Stimulated activated CD4-positive, alpha-beta T cell treated with anti-CD3 and anti-CD28 coated beads, Interleukin-15, amount 100 ng/mL, for 24 hours (primary cell): ENCODE results near the gene FAF1.
"Not testable (repeated sequence)": the region's sequence is repeated elsewhere in the genome, so short reads cannot be mapped to it uniquely, and the experiment has no call there.

ENCODE experiments used
- DNase-seq: peaks from one replicate; pipeline ENCODE4 v3.0.0-alpha.2; 2020

FAF1 gene

GRCh38 chr1:50527987-50528320, 432.1 kb downstream of the FAF1 start:
- DNase-seq = not testable (repeated sequence)

DNA sequence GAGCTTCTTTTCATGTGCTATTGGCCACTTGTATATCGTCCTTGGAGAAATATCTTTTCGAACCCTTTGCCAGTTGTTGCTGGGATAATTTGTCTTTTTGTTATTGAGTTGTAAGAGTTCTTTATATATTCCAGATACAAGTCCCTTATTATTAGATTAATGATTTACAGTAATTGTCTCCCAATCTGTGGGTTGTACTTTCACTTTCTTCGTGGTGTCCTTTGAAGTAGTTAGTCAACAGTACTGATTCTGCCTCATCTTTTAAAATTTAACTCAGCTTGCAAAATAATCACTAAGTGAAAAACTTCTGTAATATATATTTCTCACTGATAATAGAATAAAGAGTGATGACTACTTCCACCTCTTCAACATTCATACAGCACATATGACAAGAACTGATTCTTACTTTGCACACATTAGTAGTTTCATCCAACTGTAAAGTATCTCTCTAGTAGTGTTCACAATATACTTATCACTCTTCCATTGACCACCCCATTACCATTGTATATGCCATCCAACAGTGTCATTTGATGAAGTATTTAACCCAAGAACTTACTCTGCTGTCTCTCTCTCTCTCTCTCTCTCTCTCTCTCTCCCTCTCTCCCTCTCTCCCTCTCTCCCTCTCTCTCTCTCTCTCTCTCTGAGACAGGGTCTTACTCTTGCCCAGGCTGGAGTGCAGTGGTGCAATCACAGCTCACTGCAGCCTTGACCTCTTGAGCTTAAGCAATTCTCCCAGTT, 432.6 kb downstream of the FAF1 start:
- no peak for DNase-seq

- no peak for DNase-seq
Measured at GRCh38 chr1:50526431-50526830, 433.6 kb downstream of the FAF1 start.

DNA sequence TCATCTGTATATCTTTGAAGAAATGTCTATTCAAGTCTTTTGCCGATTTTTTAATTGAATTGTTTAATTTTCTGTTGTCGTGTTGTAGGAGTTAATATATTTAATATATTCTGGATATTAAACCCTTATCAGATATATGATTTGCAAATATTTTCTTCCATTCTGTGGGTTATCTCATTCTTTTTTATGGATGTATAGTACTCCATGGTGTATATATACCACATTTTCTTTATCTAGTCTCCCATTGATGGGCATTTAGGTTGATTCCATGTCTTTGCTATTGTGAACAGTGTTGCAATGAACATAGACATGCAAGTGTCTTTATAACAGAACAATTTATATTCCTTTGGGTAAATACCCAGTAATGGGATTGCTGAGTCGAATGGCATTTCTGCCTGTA, 436.5 kb downstream of the FAF1 start:
- no peak for DNase-seq

- no peak for DNase-seq
Measured at GRCh38 chr1:50522691-50523342, 437.2 kb downstream of the FAF1 start.

DNA sequence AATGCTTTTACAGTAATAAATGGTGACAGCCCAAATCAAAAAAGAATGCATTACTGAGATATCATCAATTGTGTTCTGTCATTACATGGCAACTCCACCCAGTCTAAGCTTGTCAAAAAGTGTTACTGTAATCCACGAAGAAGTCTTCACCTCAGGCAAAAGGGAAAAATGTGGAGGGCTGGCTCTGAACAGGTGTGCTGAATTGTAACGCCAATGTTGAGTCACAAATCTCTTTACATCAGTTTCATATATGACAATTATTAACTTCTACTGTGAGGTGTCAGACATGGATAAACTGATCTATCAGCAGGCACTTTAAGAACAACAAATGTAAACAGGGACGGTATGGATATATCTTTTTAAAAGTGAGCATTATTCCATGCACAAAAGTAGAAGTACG, 438.4 kb downstream of the FAF1 start:
- DNase-seq = no peak

- DNase-seq = no peak
Measured at GRCh38 chr1:50517488-50517887, 442.6 kb downstream of the FAF1 start.

DNA sequence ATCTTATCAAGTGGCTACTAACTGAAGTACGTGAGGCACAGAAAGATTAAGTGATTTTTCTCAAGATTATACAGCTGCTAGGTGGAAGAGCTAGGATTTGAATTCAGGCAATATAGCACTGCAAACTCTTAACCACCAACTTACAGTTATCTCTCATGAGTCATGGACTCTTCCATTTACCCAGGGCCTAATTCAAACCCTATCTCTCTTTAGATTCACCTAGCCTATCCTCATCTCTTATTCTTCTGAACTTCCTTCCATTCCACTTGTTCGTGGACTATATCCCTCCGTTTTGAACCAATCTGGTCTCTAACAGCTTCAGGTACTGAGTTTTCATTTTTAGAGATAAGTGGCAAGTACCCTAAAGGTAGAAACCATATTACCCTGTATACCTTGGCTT, 444.0 kb downstream of the FAF1 start:
- DNase-seq = no peak

DNA sequence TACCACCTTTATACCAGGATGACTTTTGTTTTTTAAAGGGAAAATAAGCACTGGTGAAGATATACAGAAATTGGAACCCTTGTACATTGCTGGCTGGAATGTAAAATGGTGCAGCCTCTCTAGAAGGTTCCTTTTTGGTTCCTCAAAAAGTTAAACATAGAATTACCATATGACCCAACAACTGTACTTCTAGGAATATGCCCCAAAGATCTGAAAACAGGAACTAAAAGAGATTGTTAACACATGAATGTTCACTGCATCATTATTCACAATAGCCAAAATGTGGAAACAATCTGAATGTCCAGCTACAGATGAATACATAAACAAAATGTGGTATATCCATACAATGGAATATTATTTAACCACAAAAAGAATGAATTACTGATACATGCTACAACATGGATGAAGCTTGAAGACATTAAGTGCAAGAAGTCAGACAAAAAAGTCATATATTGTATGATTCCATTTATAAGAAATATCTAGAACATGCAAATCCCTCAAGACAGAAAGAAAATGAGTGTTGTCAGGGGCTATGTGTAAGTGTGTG, 452.0 kb downstream of the FAF1 start:
- no peak for DNase-seq

DNA sequence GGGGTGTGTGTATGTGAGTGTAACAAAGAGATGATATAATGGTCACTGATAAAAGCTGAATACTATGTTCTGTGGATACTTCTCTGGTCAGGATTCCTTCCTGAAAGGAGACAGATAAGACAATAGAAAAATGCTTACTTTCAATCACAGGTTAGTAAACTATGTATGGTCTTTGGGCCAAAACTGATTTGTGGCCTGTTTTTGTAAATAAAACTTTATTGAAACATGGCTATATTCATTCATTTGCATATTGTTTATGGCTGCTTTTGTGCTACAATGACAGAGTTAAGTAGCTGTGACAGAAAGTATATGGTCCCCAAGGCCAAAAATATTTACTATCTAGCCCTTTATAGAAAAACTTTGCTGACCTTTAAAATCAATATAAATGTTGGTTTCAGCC, 454.6 kb downstream of the FAF1 start:
- no peak for DNase-seq

DNA sequence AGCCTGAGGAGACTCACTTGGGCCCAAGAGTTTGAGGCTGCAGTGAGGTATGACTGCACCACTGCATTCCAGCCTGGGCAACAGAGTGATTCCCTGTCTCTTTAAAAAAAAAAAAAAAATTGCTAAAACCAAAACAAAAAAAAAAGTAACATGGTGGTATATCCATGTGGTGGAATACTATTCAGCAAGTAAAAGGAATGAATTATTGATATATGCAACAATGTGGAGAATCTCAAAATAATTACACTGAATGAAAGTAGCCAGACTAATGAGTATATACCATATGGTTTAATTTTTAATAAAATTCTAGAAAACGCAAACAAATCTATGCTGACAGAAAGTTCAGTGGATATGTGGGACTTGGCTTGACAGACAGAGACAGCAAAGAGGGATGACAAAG, 456.6 kb downstream of the FAF1 start:
- no peak for DNase-seq

GRCh38 chr1:50502147-50502546, 457.9 kb downstream of the FAF1 start:
- no peak for DNase-seq

- no peak for DNase-seq
Measured at GRCh38 chr1:50497007-50497406, 463.1 kb downstream of the FAF1 start.

GRCh38 chr1:50493710-50494109, 466.4 kb downstream of the FAF1 start:
- DNase-seq = no peak

GRCh38 chr1:50492142-50492541, 467.9 kb downstream of the FAF1 start:
- DNase-seq = no peak

DNA sequence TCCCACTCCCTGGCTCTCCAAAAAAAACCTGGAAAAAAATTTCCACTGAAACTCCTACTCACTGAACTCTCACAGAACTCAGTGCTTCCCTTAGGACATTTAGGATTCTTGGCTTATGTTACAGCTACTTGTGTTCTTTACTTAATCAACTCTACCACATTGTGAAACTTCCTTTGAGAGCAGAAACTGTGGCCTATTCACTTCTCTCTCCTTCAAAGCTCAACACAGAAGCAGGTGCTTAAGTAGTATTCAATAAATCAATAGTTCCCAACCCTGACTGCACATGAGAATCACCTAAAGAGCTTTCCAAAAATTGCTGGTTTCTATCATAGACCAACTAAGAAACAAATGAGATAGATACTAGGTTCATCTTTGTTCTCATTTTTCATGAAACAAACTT, 468.9 kb downstream of the FAF1 start:
- no peak for DNase-seq

DNA sequence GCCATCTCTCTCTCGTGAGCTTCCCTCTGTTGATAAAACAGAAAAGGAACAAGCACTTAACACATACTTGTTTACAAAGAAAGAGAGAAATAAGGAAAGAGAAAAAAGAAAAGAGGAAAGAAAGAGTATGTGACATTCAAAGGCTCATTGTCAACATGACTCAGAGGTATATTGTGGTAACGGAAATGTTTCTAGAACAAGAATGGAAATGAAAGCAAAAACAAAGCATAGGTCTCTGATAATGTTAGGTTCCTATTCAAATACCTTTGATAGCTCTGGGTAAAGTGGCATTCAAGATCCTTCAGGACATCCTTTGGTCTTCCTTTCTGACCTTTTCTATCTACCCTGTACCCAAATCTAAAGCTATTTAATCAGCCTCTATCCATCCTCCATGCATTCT, 469.4 kb downstream of the FAF1 start:
- no peak for DNase-seq

GRCh38 chr1:50488876-50489275, 471.2 kb downstream of the FAF1 start:
- no peak for DNase-seq

DNA sequence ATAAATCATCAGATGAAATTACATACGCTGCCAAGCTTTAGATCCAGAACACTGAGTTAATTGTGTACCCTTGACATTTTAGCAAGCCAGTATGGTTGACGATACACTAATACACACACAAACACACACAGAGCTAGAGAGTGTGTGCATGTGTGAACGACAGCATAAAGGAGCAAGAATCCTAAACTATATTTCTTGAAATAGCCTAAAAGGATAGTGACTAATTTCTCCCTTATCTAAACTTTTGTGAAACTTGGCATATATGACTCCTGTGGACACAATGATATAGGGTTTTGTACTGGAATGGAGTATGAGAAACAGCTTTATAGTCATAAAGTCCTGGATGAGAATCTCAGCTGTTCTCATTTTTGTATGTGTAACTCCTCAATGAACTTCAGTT, 471.7 kb downstream of the FAF1 start:
- no peak for DNase-seq

GRCh38 chr1:50487725-50488124, 472.3 kb downstream of the FAF1 start:
- no peak for DNase-seq

GRCh38 chr1:50481142-50481736, 478.8 kb downstream of the FAF1 start:
- DNase-seq = no peak

DNA sequence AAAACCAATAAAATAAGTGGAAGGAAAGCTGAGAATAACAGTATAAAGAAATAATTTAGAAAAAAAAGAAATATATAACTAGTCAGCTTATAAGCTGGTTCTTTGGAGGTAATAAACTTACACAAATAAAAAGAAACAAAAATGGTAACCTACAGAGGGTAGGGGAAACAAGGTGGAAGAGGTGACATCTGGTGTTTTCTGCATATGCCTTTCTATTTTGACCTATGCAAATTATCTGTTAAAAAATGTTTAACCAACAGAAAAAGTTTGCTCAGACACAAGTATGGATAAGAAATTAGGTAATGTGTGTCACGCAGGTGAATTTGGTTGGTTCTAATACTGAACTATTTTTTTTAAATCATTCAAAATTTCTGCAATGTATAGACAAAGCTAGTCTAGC, 483.3 kb downstream of the FAF1 start:
- DNase-seq = no peak

GRCh38 chr1:50474859-50475809, 484.9 kb downstream of the FAF1 start:
- DNase-seq = no peak
